HFF-Myc (cell line): Measurements from ENCODE around the gene GNG8.
A peak's percentile ranks its signal among the peaks of the same experiment; 100 is the strongest.

Experiments used
- DNase-seq: peaks from one replicate; pipeline ENCODE4 v3.0.0-alpha.2; 2011; ENCODE audit warnings: low read depth; ENCODE audit errors: extremely low read depth
- H3K4me3 ChIP-seq: replicated peaks from 2 replicates; pipeline ENCODE4 v1.5.1; 2011; ENCODE audit warnings: low read depth, mild to moderate bottlenecking, control low read depth, low read length
- CTCF ChIP-seq: IDR thresholded peaks from 2 replicates; pipeline ENCODE4 v1.5.1; 2012; ENCODE audit warnings: mild to moderate bottlenecking, low read depth, low read length, control low read depth; ENCODE audit errors: missing control alignments

GNG8 gene

GRCh38 chr19:46607448-46607841 lies 28.6 kb downstream of the GNG8 start:
- no peak overlapping the region for H3K4me3 ChIP-seq
- no peak for DNase-seq
- TF ChIP-seq CTCF, result no peak

- no peak for TF ChIP-seq CTCF
- no peak for DNase-seq
- H3K4me3 ChIP-seq, result no peak overlapping the region
Measured at GRCh38 chr19:46606681-46607447, 29.1 kb downstream of the GNG8 start.

GRCh38 chr19:46606019-46606418 lies 30.0 kb downstream of the GNG8 start:
- H3K4me3 ChIP-seq, result no peak overlapping the region
- TF ChIP-seq CTCF, result no peak
- DNase-seq, result no peak

GRCh38 chr19:46605356-46605821 lies 30.6 kb downstream of the GNG8 start:
- no peak overlapping the region for H3K4me3 ChIP-seq
- DNase-seq, result no peak
- TF ChIP-seq CTCF, result no peak

GRCh38 chr19:46604781-46605355 lies 31.1 kb downstream of the GNG8 start:
- no peak for TF ChIP-seq CTCF
- no peak for DNase-seq
- no peak overlapping the region for H3K4me3 ChIP-seq

- DNase-seq, result no peak
- no peak for TF ChIP-seq CTCF
- peak overlapping the region; percentile 100 for H3K4me3 ChIP-seq
Measured at GRCh38 chr19:46603752-46604231, 32.2 kb downstream of the GNG8 start.

- peak overlapping the region; percentile 100 for H3K4me3 ChIP-seq
- no peak for TF ChIP-seq CTCF
- no peak for DNase-seq
Measured at GRCh38 chr19:46603195-46603637, 32.8 kb downstream of the GNG8 start.
